ENCODE results near the gene ITPKB.

ITPKB gene

DNA sequence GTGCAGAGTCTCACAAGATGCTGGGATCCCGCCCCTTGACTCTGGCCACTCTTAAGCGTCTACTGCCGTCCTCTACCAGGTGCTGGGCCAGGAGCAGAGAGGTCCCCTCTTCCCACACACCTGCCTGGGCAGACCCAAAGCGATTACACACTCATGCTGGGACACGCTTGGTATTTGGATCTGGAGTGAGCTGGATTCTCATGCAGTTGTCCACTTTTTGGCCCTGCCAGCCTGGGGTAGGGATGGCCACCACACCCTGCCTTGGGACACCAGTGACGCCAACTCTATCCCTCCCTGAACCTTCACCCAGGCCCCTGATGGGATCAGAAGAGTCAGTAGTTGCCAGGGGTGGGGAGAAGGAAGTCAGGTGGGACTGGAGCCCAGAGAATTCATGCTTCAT is 28.6 kb downstream of the ITPKB start:
- H3F3A ChIP-seq (ENCODE audit: insufficient read depth, low read length) = peaks cover 3% of the 10 kb centered on the region; the same call in 1 of the 2 replicates
- no peaks in the 10 kb centered on the region for H3K9me2 ChIP-seq (ENCODE audit: low read depth, low read length)
- peak overlapping the region; percentile 65 for H3K27ac ChIP-seq (ENCODE audit: low read depth, low read length, poor library complexity, severe bottlenecking)
- no peaks in the 10 kb centered on the region for H4K20me1 ChIP-seq (ENCODE audit: insufficient read depth, low read length)
- H3K9me3 ChIP-seq (ENCODE audit: low read length) = no peaks in the 10 kb centered on the region
- peak overlapping the region; percentile 8; the same call in 1 of the 2 replicates for H3K4me2 ChIP-seq (ENCODE audit: low read length)
- H3K79me2 ChIP-seq (ENCODE audit: insufficient read depth, low read length) = peaks cover 39% of the 10 kb centered on the region
- no peak overlapping the region for H3K4me3 ChIP-seq (ENCODE audit: low read depth, low read length, poor library complexity, severe bottlenecking)
- no peak overlapping the region for H2AFZ ChIP-seq (ENCODE audit: low read length)
- no peak for TF ChIP-seq EZH2 (IDR thresholded peaks at IDR 0.05; ENCODE audit: borderline replicate concordance, low read length)
- TF ChIP-seq, protein P1, sequence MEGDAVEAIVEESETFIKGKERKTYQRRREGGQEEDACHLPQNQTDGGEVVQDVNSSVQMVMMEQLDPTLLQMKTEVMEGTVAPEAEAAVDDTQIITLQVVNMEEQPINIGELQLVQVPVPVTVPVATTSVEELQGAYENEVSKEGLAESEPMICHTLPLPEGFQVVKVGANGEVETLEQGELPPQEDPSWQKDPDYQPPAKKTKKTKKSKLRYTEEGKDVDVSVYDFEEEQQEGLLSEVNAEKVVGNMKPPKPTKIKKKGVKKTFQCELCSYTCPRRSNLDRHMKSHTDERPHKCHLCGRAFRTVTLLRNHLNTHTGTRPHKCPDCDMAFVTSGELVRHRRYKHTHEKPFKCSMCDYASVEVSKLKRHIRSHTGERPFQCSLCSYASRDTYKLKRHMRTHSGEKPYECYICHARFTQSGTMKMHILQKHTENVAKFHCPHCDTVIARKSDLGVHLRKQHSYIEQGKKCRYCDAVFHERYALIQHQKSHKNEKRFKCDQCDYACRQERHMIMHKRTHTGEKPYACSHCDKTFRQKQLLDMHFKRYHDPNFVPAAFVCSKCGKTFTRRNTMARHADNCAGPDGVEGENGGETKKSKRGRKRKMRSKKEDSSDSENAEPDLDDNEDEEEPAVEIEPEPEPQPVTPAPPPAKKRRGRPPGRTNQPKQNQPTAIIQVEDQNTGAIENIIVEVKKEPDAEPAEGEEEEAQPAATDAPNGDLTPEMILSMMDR (IDR thresholded peaks at IDR 0.05; ENCODE audit: low read length) = no peak
- peaks cover 83% of the 10 kb centered on the region for H3K4me1 ChIP-seq (ENCODE audit: insufficient read depth, low read length, severe bottlenecking)
- H3K36me3 ChIP-seq (ENCODE audit: insufficient read depth, low read length) = peaks cover 62% of the 10 kb centered on the region
- H3K9ac ChIP-seq (ENCODE audit: low read length) = no peak overlapping the region; the same call in 1 of the 2 replicates
- no peaks in the 10 kb centered on the region for H3K27me3 ChIP-seq (ENCODE audit: insufficient read depth, low read length)

DNA sequence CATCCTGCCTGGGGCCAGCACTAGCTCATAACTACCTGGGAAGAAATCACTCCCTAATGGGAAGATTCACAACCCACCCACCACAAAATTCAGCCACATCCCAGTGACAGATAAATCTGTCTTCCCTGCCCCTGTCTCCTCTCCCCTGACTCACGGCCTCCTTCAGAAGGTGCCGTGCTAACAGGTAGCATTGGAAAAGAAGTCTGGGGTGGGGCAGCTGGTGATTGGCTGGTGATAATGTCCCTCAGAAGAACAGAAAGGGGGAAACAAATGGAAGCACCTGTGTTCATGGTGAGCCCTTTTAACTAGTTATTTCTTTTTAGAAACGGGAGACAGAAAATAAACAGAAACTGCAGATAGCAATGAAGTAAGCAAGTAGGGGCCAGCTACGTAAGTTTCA is 29.1 kb downstream of the ITPKB start:
- Histone ChIP-seq H3K4me3 (ENCODE audit: low read depth, low read length, poor library complexity, severe bottlenecking) (no peak overlapping the region), H3K9ac (ENCODE audit: low read length) (no peak overlapping the region; the same call in 1 of the 2 replicates), H3K79me2 (ENCODE audit: insufficient read depth, low read length) (peaks cover 34% of the 10 kb centered on the region; the same call in 1 of the 2 replicates), H3F3A (ENCODE audit: insufficient read depth, low read length) (peaks cover 3% of the 10 kb centered on the region; the same call in 1 of the 2 replicates), H3K27me3 (ENCODE audit: insufficient read depth, low read length) (no peaks in the 10 kb centered on the region), H3K27ac (ENCODE audit: low read depth, low read length, poor library complexity, severe bottlenecking) (peak overlapping the region; percentile 65), H3K36me3 (ENCODE audit: insufficient read depth, low read length) (peaks cover 60% of the 10 kb centered on the region), H2AFZ (ENCODE audit: low read length) (no peak overlapping the region), H3K9me3 (ENCODE audit: low read length) (no peaks in the 10 kb centered on the region), H4K20me1 (ENCODE audit: insufficient read depth, low read length) (no peaks in the 10 kb centered on the region), H3K4me2 (ENCODE audit: low read length) (peak overlapping the region; percentile 22; the same call in 1 of the 2 replicates), H3K4me1 (ENCODE audit: insufficient read depth, low read length, severe bottlenecking) (peaks cover 80% of the 10 kb centered on the region), H3K9me2 (ENCODE audit: low read depth, low read length) (no peaks in the 10 kb centered on the region)
- no peak for TF ChIP-seq EZH2 (IDR thresholded peaks at IDR 0.05; ENCODE audit: borderline replicate concordance, low read length)
- TF ChIP-seq, protein P1 (IDR thresholded peaks at IDR 0.05; ENCODE audit: low read length) = no peak

DNA sequence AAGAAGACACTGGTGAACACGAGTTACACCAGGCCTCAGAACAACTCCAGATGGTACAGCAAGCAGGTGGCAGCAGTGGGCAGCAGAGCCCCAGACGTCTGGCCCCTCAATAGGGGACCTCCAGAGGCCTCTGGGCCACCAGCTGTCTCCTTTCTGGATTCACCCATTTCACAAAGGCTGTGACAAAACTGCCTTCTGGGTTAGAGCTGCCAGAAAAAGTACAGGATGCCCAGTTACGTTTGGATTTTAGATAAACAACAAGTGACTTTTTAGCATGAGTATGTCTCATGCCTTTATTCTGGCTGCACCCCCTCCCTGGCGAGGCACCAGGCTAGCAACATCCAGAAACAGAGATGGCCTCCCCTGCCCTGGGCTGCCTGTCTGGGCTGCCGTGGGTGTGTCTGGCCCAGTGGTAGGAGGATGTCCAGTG is 30.1 kb downstream of the ITPKB start:
- TF ChIP-seq EZH2 (IDR thresholded peaks at IDR 0.05; ENCODE audit: borderline replicate concordance, low read length) = no peak
- TF ChIP-seq, protein P1 (IDR thresholded peaks at IDR 0.05; ENCODE audit: low read length) = peak; percentile 30; the same call in 1 of the 2 replicates
- H3K79me2 ChIP-seq (ENCODE audit: insufficient read depth, low read length) = peaks cover 34% of the 10 kb centered on the region; the same call in 1 of the 2 replicates
- H4K20me1 ChIP-seq (ENCODE audit: insufficient read depth, low read length) = no peaks in the 10 kb centered on the region
- H3K9me3 ChIP-seq (ENCODE audit: low read length) = no peaks in the 10 kb centered on the region
- H3K27ac ChIP-seq (ENCODE audit: low read depth, low read length, poor library complexity, severe bottlenecking) = peak overlapping the region; percentile 65
- H3K4me3 ChIP-seq (ENCODE audit: low read depth, low read length, poor library complexity, severe bottlenecking) = no peak overlapping the region
- H2AFZ ChIP-seq (ENCODE audit: low read length) = no peak overlapping the region
- H3K9ac ChIP-seq (ENCODE audit: low read length) = no peak overlapping the region; the same call in 1 of the 2 replicates
- peaks cover 3% of the 10 kb centered on the region; the same call in 1 of the 2 replicates for H3F3A ChIP-seq (ENCODE audit: insufficient read depth, low read length)
- H3K4me1 ChIP-seq (ENCODE audit: insufficient read depth, low read length, severe bottlenecking) = peaks cover 80% of the 10 kb centered on the region
- no peaks in the 10 kb centered on the region for H3K9me2 ChIP-seq (ENCODE audit: low read depth, low read length)
- peaks cover 52% of the 10 kb centered on the region for H3K36me3 ChIP-seq (ENCODE audit: insufficient read depth, low read length)
- no peaks in the 10 kb centered on the region for H3K27me3 ChIP-seq (ENCODE audit: insufficient read depth, low read length)
- no peak overlapping the region for H3K4me2 ChIP-seq (ENCODE audit: low read length)
